ENCODE measurements around the gene JAM3. TPM values are rescaled to one million over a fixed set of nuclear protein-coding genes. Genes with fewer than 3 reads are reported as not detected.
A peak's percentile ranks its signal among the peaks of the same experiment; 100 is the strongest.

Gene JAM3
- total and polyA plus RNA-seq, 2 of the 8 experiments (the other 6 are each of a cell fraction or from before 2014, with no cell fraction given) = 19.6 to 42.8 TPM

DNA sequence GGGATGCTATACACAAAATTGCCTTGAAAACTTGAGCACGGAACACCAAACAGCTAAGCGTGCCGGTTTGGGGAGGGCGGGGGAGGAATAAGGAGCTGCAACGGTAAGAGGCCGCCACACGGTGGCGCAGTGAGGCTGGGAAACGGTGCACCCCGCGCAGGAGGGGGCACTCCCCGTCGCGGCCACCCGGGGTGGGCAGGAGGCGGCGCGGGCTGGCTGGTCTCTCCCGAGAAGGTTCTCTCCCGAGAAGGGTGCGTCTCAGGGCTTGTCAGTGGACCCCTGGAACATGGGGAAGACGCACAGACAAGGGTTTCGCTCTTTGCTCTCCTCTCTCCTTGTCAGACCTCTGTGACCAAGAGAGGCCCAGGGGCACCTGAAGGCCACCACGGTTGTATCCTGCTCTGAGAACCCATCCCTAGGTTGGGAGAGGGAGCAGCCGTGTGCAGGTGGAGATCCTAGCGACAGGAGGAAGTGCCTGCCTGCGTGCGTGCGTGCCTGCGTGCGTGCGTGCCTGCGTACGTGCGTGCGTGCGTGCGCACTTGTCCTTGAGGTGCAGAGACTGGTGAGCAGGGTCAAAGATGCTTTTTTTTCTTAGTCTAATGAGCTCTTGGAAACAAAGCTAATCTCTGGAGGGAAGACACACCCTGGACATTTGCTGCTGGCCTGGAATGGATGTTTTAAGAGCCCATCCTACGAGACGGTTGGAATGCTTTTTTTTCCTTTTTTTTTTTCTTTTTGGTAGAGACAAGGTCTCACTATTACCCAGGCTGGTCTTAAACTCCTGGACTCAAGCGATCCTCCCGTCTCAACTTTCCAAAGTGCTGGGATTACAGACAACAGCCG, 18.1 kb upstream of the JAM3 start:
- FAIRE-seq = peak; percentile 7
- peak overlapping the region; percentile 71 for H4K91ac ChIP-seq (replicated peaks; ENCODE audit: insufficient read length, low read length)
- TF ChIP-seq EP300 (IDR thresholded peaks at IDR 0.05; ENCODE audit: borderline replicate concordance in 1 of 2, low read depth in 2 of 2, low read length in 2 of 2) (no peak), POU5F1 (IDR thresholded peaks at IDR 0.05; ENCODE audit: low read depth, low read length) (no peak), TEAD4 (IDR thresholded peaks at IDR 0.05; ENCODE audit: low read depth, low read length) (no peak), POLR2AphosphoS5 (IDR thresholded peaks at IDR 0.05; ENCODE audit: low read depth, low read length) (no peak), RFX5 (IDR thresholded peaks at IDR 0.05; ENCODE audit: borderline replicate concordance, low read depth, low read length) (no peak), GABPA (IDR thresholded peaks at IDR 0.05; ENCODE audit: borderline replicate concordance, insufficient read depth, low read length) (0 out of 2 replicates have a peak, but pooled peaks have one; percentile 26), NRF1 (IDR thresholded peaks at IDR 0.05; ENCODE audit: low read depth, low read length) (0 out of 2 replicates have a peak, but pooled peaks have one; percentile 7), NANOG (IDR thresholded peaks at IDR 0.05; ENCODE audit: insufficient read depth, low read depth, low read length, poor library complexity, severe bottlenecking) (no peak), SP4 (IDR thresholded peaks at IDR 0.05; ENCODE audit: low read length) (no peak)
- TF ChIP-seq, protein P1, sequence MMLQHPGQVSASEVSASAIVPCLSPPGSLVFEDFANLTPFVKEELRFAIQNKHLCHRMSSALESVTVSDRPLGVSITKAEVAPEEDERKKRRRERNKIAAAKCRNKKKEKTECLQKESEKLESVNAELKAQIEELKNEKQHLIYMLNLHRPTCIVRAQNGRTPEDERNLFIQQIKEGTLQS (IDR thresholded peaks at IDR 0.05; ENCODE audit: insufficient read depth, low read depth, low read length) = no peak

More for the DNA sequence above, 18.1 kb upstream of the JAM3 start:
- H4K20me1 ChIP-seq (replicated peaks in 1 of 2; ENCODE audit: control insufficient read depth in 1 of 2, insufficient read depth in 2 of 2, low read length in 2 of 2) = no peaks in the 10 kb centered on the region
- CTCF ChIA-PET (ENCODE audit: partially characterized antibody) = interaction anchor here (0.6 to 9.5 kb wide), 57 partner anchors 11 to 832 kb away, joined by 3 to 178 read pairs (median 5); partner anchors contain the start of gene JAM3
- peak overlapping the region; percentile 29; the same call in 1 of the 2 replicates for H2AFZ ChIP-seq (ENCODE audit: low read length)
- POLR2A ChIA-PET (ENCODE audit: partially characterized antibody) = interaction anchor here (0.5 to 0.6 kb wide), 6 partner anchors 13 to 168 kb away, joined by 3 to 5 read pairs (median 3); no protein-coding TSS in a partner anchor
- H3K27me3 ChIP-seq (replicated peaks in 1 of 4; ENCODE audit: control insufficient read depth in 3 of 4, extremely low read depth in 1 of 4, insufficient read depth in 3 of 4, low read length in 3 of 4) = no peaks in the 10 kb centered on the region; a peak in 2 of 7 replicates
- H2BK20ac ChIP-seq (ENCODE audit: low read length) = no peak overlapping the region
- no peak overlapping the region for H4K5ac ChIP-seq (ENCODE audit: insufficient read length, low read depth, low read length)
- DNase-seq (ENCODE audit: low read depth in 1 of 2, low spot score in 2 of 2) = peak in 1 of 2 experiments; percentile 85
- H3K36me3 ChIP-seq (ENCODE audit: control insufficient read depth in 2 of 4, insufficient read depth in 4 of 4, low read length in 3 of 4) = no peaks in the 10 kb centered on the region
- WGBS, 2 experiments (ENCODE audit: extremely low coverage in 1 of 2, insufficient coverage in 1 of 2, insufficient read length in 1 of 2, insufficient replicate concordance in 2 of 2, low coverage in 1 of 2, low lambda C conversion rate in 2 of 2, missing lambda C conversion rate in 1 of 2) = 47% methylated on average over 41 of the region's 43 CpGs; no CpG with 5 or more reads in 1 of the 2 experiments
- peak overlapping the region in 1 of 4 experiments; percentile 26; a peak in 3 of 8 replicates for H3K4me3 ChIP-seq (ENCODE audit: extremely low read depth in 1 of 4, insufficient read depth in 2 of 4, low read depth in 3 of 4, low read length in 4 of 4)
- H3K4ac ChIP-seq (replicated peaks; ENCODE audit: insufficient read length, low read depth, low read length) = no peak overlapping the region
- no peak overlapping the region for H2AK5ac ChIP-seq (ENCODE audit: low read depth, low read length)
- H3K79me1 ChIP-seq (ENCODE audit: low read depth, low read length) = no peaks in the 10 kb centered on the region
- H3K79me2 ChIP-seq (ENCODE audit: control insufficient read depth in 1 of 2, insufficient read depth in 2 of 2, low read length in 2 of 2) = no peaks in the 10 kb centered on the region
- H3K27ac ChIP-seq (ENCODE audit: low read depth, low read length) = no peak overlapping the region
- no peak overlapping the region for H3K18ac ChIP-seq (ENCODE audit: extremely low read depth, low read length)
- no peak overlapping the region for H2BK5ac ChIP-seq (ENCODE audit: low read depth, low read length)
- H3K23ac ChIP-seq (ENCODE audit: insufficient read length) = no peak overlapping the region
- 0 out of 2 replicates have a peak overlapping the region, but pooled peaks have one; percentile 9 for H2BK15ac ChIP-seq (ENCODE audit: low read length)
- H3K9ac ChIP-seq (replicated peaks in 1 of 4; ENCODE audit: extremely low read depth in 1 of 4, low read depth in 3 of 4, low read length in 3 of 4) = no peak overlapping the region
- peak overlapping the region; percentile 77; the same call in 1 of the 2 replicates for H2BK12ac ChIP-seq (ENCODE audit: low read depth, low read length)
- no peaks in the 10 kb centered on the region for H3K23me2 ChIP-seq (ENCODE audit: low read depth, low read length)
- peak overlapping the region; percentile 64; the same call in 1 of the 2 replicates for H4K8ac ChIP-seq (ENCODE audit: extremely low read depth, insufficient read depth, low read length)
- H3K9me3 ChIP-seq (ENCODE audit: insufficient read depth in 2 of 2, low read depth in 1 of 2, low read length in 1 of 2) = no peaks in the 10 kb centered on the region
- H3K14ac ChIP-seq (ENCODE audit: insufficient read length) = no peak overlapping the region
- H3K4me2 ChIP-seq (ENCODE audit: insufficient read depth in 1 of 2, low read depth in 2 of 2, low read length in 2 of 2) = peak overlapping the region; percentile 3 to 47
- H3K56ac ChIP-seq (replicated peaks; ENCODE audit: insufficient read length, low read depth, low read length) = no peak overlapping the region
- H3K4me1 ChIP-seq (replicated peaks in 1 of 4; ENCODE audit: control insufficient read depth in 3 of 4, insufficient read depth in 4 of 4, low read length in 3 of 4) = peaks cover 1 to 14% (median 7%) of the 10 kb centered on the region in 4 experiments; a peak in 6 of 7 replicates
- H2BK120ac ChIP-seq (replicated peaks; ENCODE audit: low read depth, low read length) = no peak overlapping the region

All from H1 (cell line).